Nephron progenitor cell (in vitro differentiated cells): ENCODE results near the gene RETN.

Source experiments
- DNase-seq: peaks from one replicate; pipeline ENCODE4 v3.0.0; 2021
- H3K27ac Mint-ChIP-seq: 2 replicates; pipeline ENCODE4 v1.8.0; 2021; ENCODE audit warnings: mild to moderate bottlenecking, moderate library complexity, mixed read lengths
- H3K27me3 Mint-ChIP-seq: 2 replicates; pipeline ENCODE4 v1.8.0; 2021; ENCODE audit warnings: mild to moderate bottlenecking, low read depth, mixed read lengths; ENCODE audit not compliant: poor library complexity
- H3K36me3 Mint-ChIP-seq: 2 replicates; pipeline ENCODE4 v1.8.0; 2021; ENCODE audit warnings: low read depth, mixed read lengths
- H3K4me1 Mint-ChIP-seq: 2 replicates; pipeline ENCODE4 v1.8.0; 2021; ENCODE audit warnings: mixed read lengths
- H3K4me3 Mint-ChIP-seq: 2 replicates; pipeline ENCODE4 v1.8.0; 2021; ENCODE audit warnings: mild to moderate bottlenecking, moderate library complexity, mixed read lengths
- H3K9me3 Mint-ChIP-seq: 2 replicates; pipeline ENCODE4 v1.8.0; 2021; ENCODE audit warnings: mild to moderate bottlenecking, moderate library complexity, mixed read lengths
- CTCF ChIP-seq: fragments of 200-600 bp; sonication (generic); IDR thresholded peaks from 2 replicates; pipeline ENCODE4 v1.5.0; 2021; ENCODE audit warnings: antibody characterized with exemption

The RETN gene

GRCh38 chr19:7661744-7662538, 6.9 kb upstream of the RETN start:
- no peaks in the 10 kb centered on the region for H3K36me3 Mint-ChIP-seq
- no peak overlapping the region for H3K4me3 Mint-ChIP-seq
- no peaks in the 10 kb centered on the region for H3K9me3 Mint-ChIP-seq
- no peak for TF ChIP-seq CTCF
- DNase-seq: no peak
- H3K4me1 Mint-ChIP-seq: no peaks in the 10 kb centered on the region
- H3K27ac Mint-ChIP-seq: no peak overlapping the region
- H3K27me3 Mint-ChIP-seq: peaks cover 53% of the 10 kb centered on the region

- H3K9me3 Mint-ChIP-seq: no peaks in the 10 kb centered on the region
- no peaks in the 10 kb centered on the region for H3K36me3 Mint-ChIP-seq
- TF ChIP-seq CTCF: no peak
- DNase-seq: no peak
- H3K4me3 Mint-ChIP-seq: no peak overlapping the region
- H3K4me1 Mint-ChIP-seq: no peaks in the 10 kb centered on the region
- peaks cover 60% of the 10 kb centered on the region for H3K27me3 Mint-ChIP-seq
- no peak overlapping the region for H3K27ac Mint-ChIP-seq
Observed at GRCh38 chr19:7662657-7663056, 6.2 kb upstream of the RETN start.

GRCh38 chr19:7663706-7664105, 5.1 kb upstream of the RETN start:
- Mint-ChIP-seq H3K9me3 (no peaks in the 10 kb centered on the region), H3K4me3 (no peak overlapping the region), H3K27me3 (peaks cover 70% of the 10 kb centered on the region), H3K36me3 (no peaks in the 10 kb centered on the region), H3K4me1 (no peaks in the 10 kb centered on the region), H3K27ac (no peak overlapping the region)
- no peak for DNase-seq
- no peak for TF ChIP-seq CTCF

- Mint-ChIP-seq H3K27me3 (peaks cover 81% of the 10 kb centered on the region), H3K36me3 (no peaks in the 10 kb centered on the region), H3K9me3 (no peaks in the 10 kb centered on the region), H3K27ac (no peak overlapping the region), H3K4me3 (no peak overlapping the region), H3K4me1 (no peaks in the 10 kb centered on the region)
- TF ChIP-seq CTCF: no peak
- DNase-seq: no peak
Observed at GRCh38 chr19:7665076-7665475, 3.8 kb upstream of the RETN start.

- no peaks in the 10 kb centered on the region for H3K4me1 Mint-ChIP-seq
- H3K36me3 Mint-ChIP-seq: no peaks in the 10 kb centered on the region
- H3K4me3 Mint-ChIP-seq: peak overlapping the region; percentile 60
- DNase-seq: no peak
- peaks cover 14% of the 10 kb centered on the region for H3K9me3 Mint-ChIP-seq
- no peak overlapping the region for H3K27ac Mint-ChIP-seq
- peaks cover 97% of the 10 kb centered on the region for H3K27me3 Mint-ChIP-seq
- TF ChIP-seq CTCF: no peak
Observed at GRCh38 chr19:7669641-7670040, 792 bp downstream of the RETN start.
